ENCODE results near the gene MEIS1.

MEIS1 gene

DNA sequence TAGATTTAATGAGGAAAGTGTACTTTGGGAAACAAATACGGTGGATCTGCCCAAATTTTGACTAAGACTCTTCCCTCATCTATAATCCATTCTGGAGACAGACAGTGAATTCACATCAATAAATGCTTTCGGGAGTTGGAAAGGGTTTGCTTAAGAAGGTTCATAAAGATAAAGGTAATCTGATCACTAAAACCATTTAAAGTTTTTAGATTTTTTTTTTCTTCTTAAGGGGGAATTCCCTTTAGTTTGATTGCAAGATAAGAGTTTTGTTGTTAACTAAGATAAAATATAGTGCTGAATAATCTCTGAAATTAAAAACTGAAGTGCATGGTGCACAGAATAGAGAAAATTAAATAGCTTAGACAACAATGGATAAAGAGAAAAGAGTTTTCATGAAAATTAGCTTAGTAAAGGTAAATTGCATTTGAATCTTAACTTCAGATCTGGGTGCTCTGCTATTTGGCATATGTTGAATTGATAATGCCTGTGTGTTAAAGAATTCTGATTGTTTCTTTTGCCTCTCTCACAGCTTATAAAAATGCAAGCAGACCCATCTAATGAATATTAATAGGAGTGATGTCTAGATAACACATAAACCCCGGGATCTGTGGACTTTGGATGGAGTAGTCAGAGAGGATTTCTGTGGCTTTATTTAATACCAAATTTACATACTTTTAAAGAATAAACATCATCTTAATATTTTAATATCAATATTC is 100.8 kb downstream of the MEIS1 start:
- TF ChIP-seq, protein P1, sequence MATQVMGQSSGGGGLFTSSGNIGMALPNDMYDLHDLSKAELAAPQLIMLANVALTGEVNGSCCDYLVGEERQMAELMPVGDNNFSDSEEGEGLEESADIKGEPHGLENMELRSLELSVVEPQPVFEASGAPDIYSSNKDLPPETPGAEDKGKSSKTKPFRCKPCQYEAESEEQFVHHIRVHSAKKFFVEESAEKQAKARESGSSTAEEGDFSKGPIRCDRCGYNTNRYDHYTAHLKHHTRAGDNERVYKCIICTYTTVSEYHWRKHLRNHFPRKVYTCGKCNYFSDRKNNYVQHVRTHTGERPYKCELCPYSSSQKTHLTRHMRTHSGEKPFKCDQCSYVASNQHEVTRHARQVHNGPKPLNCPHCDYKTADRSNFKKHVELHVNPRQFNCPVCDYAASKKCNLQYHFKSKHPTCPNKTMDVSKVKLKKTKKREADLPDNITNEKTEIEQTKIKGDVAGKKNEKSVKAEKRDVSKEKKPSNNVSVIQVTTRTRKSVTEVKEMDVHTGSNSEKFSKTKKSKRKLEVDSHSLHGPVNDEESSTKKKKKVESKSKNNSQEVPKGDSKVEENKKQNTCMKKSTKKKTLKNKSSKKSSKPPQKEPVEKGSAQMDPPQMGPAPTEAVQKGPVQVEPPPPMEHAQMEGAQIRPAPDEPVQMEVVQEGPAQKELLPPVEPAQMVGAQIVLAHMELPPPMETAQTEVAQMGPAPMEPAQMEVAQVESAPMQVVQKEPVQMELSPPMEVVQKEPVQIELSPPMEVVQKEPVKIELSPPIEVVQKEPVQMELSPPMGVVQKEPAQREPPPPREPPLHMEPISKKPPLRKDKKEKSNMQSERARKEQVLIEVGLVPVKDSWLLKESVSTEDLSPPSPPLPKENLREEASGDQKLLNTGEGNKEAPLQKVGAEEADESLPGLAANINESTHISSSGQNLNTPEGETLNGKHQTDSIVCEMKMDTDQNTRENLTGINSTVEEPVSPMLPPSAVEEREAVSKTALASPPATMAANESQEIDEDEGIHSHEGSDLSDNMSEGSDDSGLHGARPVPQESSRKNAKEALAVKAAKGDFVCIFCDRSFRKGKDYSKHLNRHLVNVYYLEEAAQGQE (IDR thresholded peaks at IDR 0.05; ENCODE audit: insufficient read depth in 1 of 2, low read depth in 2 of 2, low read length in 2 of 2): no peak
- TF ChIP-seq FOXP2 (optimal IDR thresholded peaks at IDR 0.05; ENCODE audit: borderline replicate concordance, extremely low read depth, extremely low read length, insufficient read depth): no peak
- no peak for TF ChIP-seq SIN3A (IDR thresholded peaks at IDR 0.05; ENCODE audit: borderline replicate concordance, insufficient read depth, low read length)
- TF ChIP-seq TAF1 (IDR thresholded peaks at IDR 0.05; ENCODE audit: borderline replicate concordance, insufficient read depth, low read length): no peak
- TF ChIP-seq POLR2AphosphoS5 (IDR thresholded peaks at IDR 0.05; ENCODE audit: low read depth, low read length): no peak

- TF ChIP-seq FOXP2 (optimal IDR thresholded peaks at IDR 0.05; ENCODE audit: borderline replicate concordance, extremely low read depth, extremely low read length, insufficient read depth) (no peak), TAF1 (IDR thresholded peaks at IDR 0.05; ENCODE audit: borderline replicate concordance, insufficient read depth, low read length) (no peak)
Measured at GRCh38 chr2:66536290-66536673, 101.4 kb downstream of the MEIS1 start.

DNA sequence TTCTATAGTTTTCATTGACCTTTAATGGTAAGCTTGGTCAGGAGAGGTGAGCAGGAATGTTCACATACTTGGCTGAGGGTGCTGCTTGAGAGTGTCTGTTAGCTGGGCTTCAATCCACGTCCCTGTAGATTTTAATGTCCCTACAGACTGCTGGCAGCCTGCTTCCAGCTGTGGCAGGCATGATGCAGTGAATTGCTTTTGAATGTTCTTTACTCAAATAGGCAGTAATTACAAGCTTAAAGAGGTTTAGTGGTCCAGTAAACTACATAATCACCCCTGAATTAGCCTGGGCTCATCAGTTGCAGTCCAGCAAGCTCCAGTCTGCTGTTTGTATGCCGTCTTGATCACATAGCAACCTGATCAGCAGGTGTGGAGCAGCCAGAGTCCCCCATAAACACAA is 102.1 kb downstream of the MEIS1 start:
- no peak for TF ChIP-seq TAF1 (IDR thresholded peaks at IDR 0.05; ENCODE audit: borderline replicate concordance, insufficient read depth, low read length)
- TF ChIP-seq POLR2AphosphoS5 (IDR thresholded peaks at IDR 0.05; ENCODE audit: low read depth, low read length): no peak
- no peak for TF ChIP-seq FOXP2 (optimal IDR thresholded peaks at IDR 0.05; ENCODE audit: borderline replicate concordance, extremely low read depth, extremely low read length, insufficient read depth)
- TF ChIP-seq SIN3A (IDR thresholded peaks at IDR 0.05; ENCODE audit: borderline replicate concordance, insufficient read depth, low read length): no peak
- TF ChIP-seq, protein P1 (IDR thresholded peaks at IDR 0.05; ENCODE audit: insufficient read depth in 1 of 2, low read depth in 2 of 2, low read length in 2 of 2): no peak

- no peak for TF ChIP-seq POLR2AphosphoS5 (IDR thresholded peaks at IDR 0.05; ENCODE audit: low read depth, low read length)
- TF ChIP-seq, protein P1 (IDR thresholded peaks at IDR 0.05; ENCODE audit: insufficient read depth in 1 of 2, low read depth in 2 of 2, low read length in 2 of 2): no peak
- TF ChIP-seq SIN3A (IDR thresholded peaks at IDR 0.05; ENCODE audit: borderline replicate concordance, insufficient read depth, low read length): no peak
- TF ChIP-seq FOXP2 (optimal IDR thresholded peaks at IDR 0.05; ENCODE audit: borderline replicate concordance, extremely low read depth, extremely low read length, insufficient read depth): no peak
- no peak for TF ChIP-seq TAF1 (IDR thresholded peaks at IDR 0.05; ENCODE audit: borderline replicate concordance, insufficient read depth, low read length)
Measured at GRCh38 chr2:66538291-66538690, 103.4 kb downstream of the MEIS1 start.

DNA sequence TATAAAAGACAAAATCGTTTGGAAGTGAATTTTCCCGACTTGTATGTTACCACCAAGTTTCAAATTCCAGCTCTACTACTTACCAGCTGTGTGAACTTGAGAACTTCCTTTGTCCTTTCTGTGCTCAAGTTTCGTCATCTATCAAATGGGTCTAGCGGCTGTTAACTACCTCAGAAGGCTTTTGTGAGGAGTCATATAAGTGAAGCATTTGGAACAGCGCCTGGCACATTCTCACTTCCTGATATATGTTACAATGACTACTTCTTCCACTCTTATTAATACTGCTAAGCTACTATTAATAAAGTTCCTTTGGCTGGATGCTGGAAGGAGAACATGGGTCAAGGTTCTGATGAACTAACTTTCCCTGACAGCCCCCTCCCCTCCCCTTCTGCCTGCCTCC is 104.5 kb downstream of the MEIS1 start:
- TF ChIP-seq FOXP2 (optimal IDR thresholded peaks at IDR 0.05; ENCODE audit: borderline replicate concordance, extremely low read depth, extremely low read length, insufficient read depth): no peak
- TF ChIP-seq POLR2AphosphoS5 (IDR thresholded peaks at IDR 0.05; ENCODE audit: low read depth, low read length): no peak
- TF ChIP-seq, protein P1 (IDR thresholded peaks at IDR 0.05; ENCODE audit: insufficient read depth in 1 of 2, low read depth in 2 of 2, low read length in 2 of 2): no peak
- no peak for TF ChIP-seq TAF1 (IDR thresholded peaks at IDR 0.05; ENCODE audit: borderline replicate concordance, insufficient read depth, low read length)
- no peak for TF ChIP-seq SIN3A (IDR thresholded peaks at IDR 0.05; ENCODE audit: borderline replicate concordance, insufficient read depth, low read length)

Data from PFSK-1 (cell line).